Endodermal cell (in vitro differentiated cells): ENCODE results near the gene MOB3B. TPM values are rescaled to one million over a fixed set of nuclear protein-coding genes. Genes with fewer than 3 reads are reported as not detected.

Experiments
- DNase-seq: peaks from one replicate; pipeline ENCODE4 v3.0.0-alpha.2; 2017
- H3K27ac ChIP-seq: 2 replicates; pipeline ENCODE4 v1.5.1; 2013; ENCODE audit warnings: mild to moderate bottlenecking, low read depth, low read length, moderate library complexity
- H3K27me3 ChIP-seq: 2 replicates; pipeline ENCODE4 v1.6.1; 2013; ENCODE audit warnings: mild to moderate bottlenecking, low read length, moderate library complexity; ENCODE audit not compliant: insufficient read depth, control insufficient read depth, poor library complexity, severe bottlenecking
- H3K36me3 ChIP-seq: 2 replicates; pipeline ENCODE4 v1.7.0; 2013; ENCODE audit warnings: mild to moderate bottlenecking, low read length, moderate library complexity; ENCODE audit not compliant: control insufficient read depth, insufficient read depth
- H3K4me1 ChIP-seq: one replicate; pipeline ENCODE4 v1.7.0; 2013; ENCODE audit warnings: low read length; ENCODE audit not compliant: control insufficient read depth, insufficient read depth
- H3K4me3 ChIP-seq: 2 replicates; pipeline ENCODE4 v1.5.1; 2013; ENCODE audit warnings: mild to moderate bottlenecking, low read length, moderate library complexity
- H3K9ac ChIP-seq: 2 replicates; pipeline ENCODE4 v1.6.1; 2013; ENCODE audit warnings: mild to moderate bottlenecking, low read length, moderate library complexity; ENCODE audit not compliant: poor library complexity, severe bottlenecking; ENCODE audit errors: extremely low read depth
- H3K9me3 ChIP-seq: 2 replicates; pipeline ENCODE4 v1.6.1; 2013; ENCODE audit warnings: mild to moderate bottlenecking, low read length, moderate library complexity; ENCODE audit not compliant: control insufficient read depth
- H3K27ac Mint-ChIP-seq: 2 replicates; pipeline ENCODE4 v1.8.0; 2020; ENCODE audit warnings: mixed read lengths
- H3K27me3 Mint-ChIP-seq: 2 replicates; pipeline ENCODE4 v1.8.0; 2021; ENCODE audit warnings: mild to moderate bottlenecking, mixed read lengths; ENCODE audit not compliant: insufficient read depth
- H3K36me3 Mint-ChIP-seq: 2 replicates; pipeline ENCODE4 v1.8.0; 2020; ENCODE audit warnings: low read depth, mixed read lengths
- H3K4me1 Mint-ChIP-seq: 2 replicates; pipeline ENCODE4 v1.8.0; 2020; ENCODE audit warnings: mixed read lengths
- H3K4me3 Mint-ChIP-seq: 2 replicates; pipeline ENCODE4 v1.8.0; 2020; ENCODE audit warnings: mild to moderate bottlenecking, moderate library complexity, mixed read lengths
- H3K9me3 Mint-ChIP-seq: 2 replicates; pipeline ENCODE4 v1.8.0; 2020; ENCODE audit warnings: mild to moderate bottlenecking, mixed read lengths
- CTCF ChIP-seq: fragments of 200-600 bp; sonication (generic); conservative IDR thresholded peaks from 2 replicates; pipeline ENCODE4 v1.5.0; 2021; ENCODE audit warnings: antibody characterized with exemption, mild to moderate bottlenecking
- WGBS, 2 experiments: methylation state at CpG; one replicate each; pipeline versions ENCODE4 v1.1.5 to v1.1.7; 2013; ENCODE audit warnings: missing lambda C conversion rate in 2 of 2, mixed read lengths in 1 of 2; ENCODE audit not compliant: insufficient coverage in 1 of 2, insufficient read length in 1 of 2; 5-methylcytosine and 5-hydroxymethylcytosine counted together
- total RNA-seq, 2 donors: library from RNA; stranded (reverse); fragmentation: NEBNext Ultra II Directional in 1 of 2; extraction: Animal tissue kit (Norgen Biotek cat#: 25700) in 1 of 2; gene quantifications; 2 replicates in 1 of 2; 3 replicates in 1 of 2; pipeline ENCODE4 v1.2.1, GENCODE V29; 2021

Gene MOB3B
- total RNA-seq, 2 donors from 2014 or later = 5.6 to 6.2 TPM

GRCh38 chr9:27541740-27542139 lies 12.1 kb upstream of the MOB3B start:
- Histone ChIP-seq H3K9ac (no peak overlapping the region), H3K27me3 (no peaks in the 10 kb centered on the region), H3K4me1 (no peaks in the 10 kb centered on the region), H3K4me3 (no peak overlapping the region), H3K36me3 (peaks cover 20% of the 10 kb centered on the region), H3K27ac (no peak overlapping the region), H3K9me3 (no peaks in the 10 kb centered on the region)
- no peak for TF ChIP-seq CTCF
- Mint-ChIP-seq H3K36me3 (peaks cover 32% of the 10 kb centered on the region), H3K9me3 (peaks cover 2% of the 10 kb centered on the region), H3K27me3 (no peaks in the 10 kb centered on the region), H3K4me1 (no peaks in the 10 kb centered on the region), H3K4me3 (no peak overlapping the region), H3K27ac (no peak overlapping the region)
- WGBS, 2 experiments = 88 to 95% methylated on average over 3 to 4 of the region's 4 CpGs
- no peak for DNase-seq

GRCh38 chr9:27540502-27540901 lies 10.9 kb upstream of the MOB3B start:
- H3K27me3 Mint-ChIP-seq = no peaks in the 10 kb centered on the region
- H3K9me3 Mint-ChIP-seq = peaks cover 2% of the 10 kb centered on the region
- Histone ChIP-seq H3K4me1 (no peaks in the 10 kb centered on the region), H3K27me3 (no peaks in the 10 kb centered on the region), H3K4me3 (no peak overlapping the region), H3K9ac (no peak overlapping the region), H3K9me3 (no peaks in the 10 kb centered on the region), H3K27ac (no peak overlapping the region), H3K36me3 (peaks cover 12% of the 10 kb centered on the region)
- H3K4me1 Mint-ChIP-seq = no peaks in the 10 kb centered on the region
- no peak for TF ChIP-seq CTCF
- no peak for DNase-seq
- peaks cover 30% of the 10 kb centered on the region for H3K36me3 Mint-ChIP-seq
- no peak overlapping the region for H3K27ac Mint-ChIP-seq
- no peak overlapping the region for H3K4me3 Mint-ChIP-seq
- 83 to 95% methylated on average over 1 of the region's 1 CpG for WGBS, 2 experiments

- peaks cover 2% of the 10 kb centered on the region for H3K9me3 Mint-ChIP-seq
- no peak for TF ChIP-seq CTCF
- Histone ChIP-seq H3K36me3 (peaks cover 7% of the 10 kb centered on the region), H3K4me3 (no peak overlapping the region), H3K27me3 (no peaks in the 10 kb centered on the region), H3K4me1 (no peaks in the 10 kb centered on the region), H3K27ac (no peak overlapping the region), H3K9me3 (no peaks in the 10 kb centered on the region), H3K9ac (no peak overlapping the region)
- WGBS, 2 experiments = 95 to 97% methylated on average over 4 to 5 of the region's 5 CpGs
- H3K4me3 Mint-ChIP-seq = no peak overlapping the region
- H3K27me3 Mint-ChIP-seq = no peaks in the 10 kb centered on the region
- no peak overlapping the region for H3K27ac Mint-ChIP-seq
- DNase-seq = no peak
- peaks cover 26% of the 10 kb centered on the region for H3K36me3 Mint-ChIP-seq
- H3K4me1 Mint-ChIP-seq = no peaks in the 10 kb centered on the region
Measured at GRCh38 chr9:27539479-27540441, 10.1 kb upstream of the MOB3B start.
